ENCODE results near the gene CHPF.

- TF ChIP-seq EZH2 (IDR thresholded peaks at IDR 0.05; ENCODE audit: insufficient read depth, poor library complexity, severe bottlenecking) (no peak), EZH2phosphoT487 (IDR thresholded peaks at IDR 0.05; ENCODE audit: insufficient read depth, low read depth) (no peak)
These were observed 33.1 kb upstream of the CHPF start for GRCh38 chr2:219576505-219577388.
